Measurements from ENCODE around the gene OR5AN1. TPM values are rescaled to one million over a fixed set of nuclear protein-coding genes. Genes with fewer than 3 reads are reported as not detected.

The OR5AN1 gene, protein sequence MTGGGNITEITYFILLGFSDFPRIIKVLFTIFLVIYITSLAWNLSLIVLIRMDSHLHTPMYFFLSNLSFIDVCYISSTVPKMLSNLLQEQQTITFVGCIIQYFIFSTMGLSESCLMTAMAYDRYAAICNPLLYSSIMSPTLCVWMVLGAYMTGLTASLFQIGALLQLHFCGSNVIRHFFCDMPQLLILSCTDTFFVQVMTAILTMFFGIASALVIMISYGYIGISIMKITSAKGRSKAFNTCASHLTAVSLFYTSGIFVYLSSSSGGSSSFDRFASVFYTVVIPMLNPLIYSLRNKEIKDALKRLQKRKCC
- not detected in 2 replicates for total RNA-seq

DNA sequence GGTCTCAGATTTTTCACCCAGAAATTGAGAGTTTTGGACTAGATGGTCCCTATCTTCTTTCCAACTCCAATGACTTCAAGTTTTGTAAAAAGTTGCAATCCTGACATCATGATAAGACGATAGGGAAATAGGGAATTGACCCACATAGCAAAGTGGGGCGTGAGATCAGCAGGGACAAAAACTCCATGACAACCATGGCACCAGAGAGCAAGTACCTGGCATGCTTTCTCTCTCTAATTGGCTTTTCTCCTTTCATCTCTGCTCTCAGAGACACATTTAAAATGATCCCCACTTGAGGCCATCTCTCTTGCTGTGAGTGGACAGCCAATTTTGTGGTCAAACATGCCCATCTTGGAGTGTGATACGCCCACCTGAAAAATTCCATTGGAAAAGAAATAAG is at the start of gene OR5AN1:
TSS of gene OR5AN1 (plus strand) at position 301 of the 400 bp plus-strand sequence. CDS start 5,564 bp downstream, outside the sequence.

Other genes starting within 250 kb of the OR5AN1 start
- 50.9 and 56.6 TPM in 2 replicates for gene FAM111A, start 216.0 kb upstream of the OR5AN1 start, total RNA-seq
- gene DTX4, start 186.8 kb upstream of the OR5AN1 start, total RNA-seq: 0.40 and 1.1 TPM in 2 replicates
- gene MPEG1, start 146.0 kb upstream of the OR5AN1 start, total RNA-seq: not detected in 2 replicates
- gene OR5A2, start 67.5 kb downstream of the OR5AN1 start, total RNA-seq: not detected in 2 replicates
- not detected in 2 replicates for gene OR5A1, start 77.6 kb downstream of the OR5AN1 start, total RNA-seq
- not detected in 2 replicates for gene OR4D6, start 98.1 kb downstream of the OR5AN1 start, total RNA-seq
- gene OR4D10, start 114.4 kb downstream of the OR5AN1 start, total RNA-seq: not detected in 2 replicates
- gene OR4D11, start 144.7 kb downstream of the OR5AN1 start, total RNA-seq: not detected in 2 replicates
- not detected in 2 replicates for gene OR4D9, start 152.6 kb downstream of the OR5AN1 start, total RNA-seq

All from mammary microvascular endothelial cell (primary cell).